HG03196 (cell line): ENCODE data around the gene TM6SF1.
"Not testable (repeated sequence)": the region's sequence is repeated elsewhere in the genome, so short reads cannot be mapped to it uniquely, and the experiment has no call there.

ENCODE experiments used
- ATAC-seq: cut with Tn5 transposase; IDR thresholded peaks from one replicate; pipeline ENCODE4 v1.9.1; 2021; ENCODE audit not compliant: unreplicated experiment

Gene TM6SF1

GRCh38 chr15:83169576-83169975 is 62.1 kb downstream of the TM6SF1 start:
- ATAC-seq: not testable (repeated sequence)

- ATAC-seq: no peak
Measured at GRCh38 chr15:83170474-83171165, 63.2 kb downstream of the TM6SF1 start.

DNA sequence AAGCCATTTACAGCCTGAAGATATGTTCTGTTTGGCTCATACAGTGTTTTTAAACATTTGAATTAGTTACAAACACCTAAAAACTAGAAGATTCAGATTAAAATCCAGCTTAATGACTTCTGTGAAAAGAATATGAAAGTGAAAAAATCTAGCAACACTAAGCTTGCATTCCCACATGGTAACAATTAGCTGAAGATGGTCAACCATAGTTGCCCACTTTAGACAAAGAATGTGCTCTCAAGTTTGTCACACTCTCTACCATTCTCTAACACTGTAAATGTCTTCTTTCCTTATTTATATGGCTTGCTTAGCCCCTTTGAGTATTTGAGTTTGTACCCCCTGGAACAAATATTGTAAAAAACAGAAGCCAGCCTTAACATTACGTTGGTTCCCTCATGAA is 67.4 kb downstream of the TM6SF1 start:
- no peak for ATAC-seq

- ATAC-seq: no peak
Measured at GRCh38 chr15:83178390-83178789, 70.9 kb downstream of the TM6SF1 start.

GRCh38 chr15:83178869-83179325 is 71.5 kb downstream of the TM6SF1 start:
- no peak for ATAC-seq

DNA sequence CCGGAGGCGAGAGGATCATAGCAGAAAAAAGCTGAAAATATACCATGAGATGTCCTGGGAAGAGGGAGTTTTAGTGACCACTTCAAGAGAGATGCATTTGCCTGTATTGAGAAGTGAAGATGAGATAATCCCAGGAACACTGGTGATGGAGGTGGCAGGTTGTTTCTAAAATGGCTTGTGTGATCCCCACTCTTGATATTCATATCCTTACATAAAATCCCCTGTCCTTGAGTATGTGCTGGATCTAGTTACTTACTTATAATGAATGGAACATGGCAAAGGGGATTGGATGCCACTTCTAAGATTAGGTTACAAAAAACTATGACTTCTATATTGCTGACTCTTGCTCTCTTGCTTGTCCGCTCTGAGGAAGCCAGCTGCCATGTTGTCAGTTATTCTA is 78.1 kb downstream of the TM6SF1 start:
- ATAC-seq: no peak
